ENCODE results near the gene LKAAEAR1.

Gene LKAAEAR1

DNA sequence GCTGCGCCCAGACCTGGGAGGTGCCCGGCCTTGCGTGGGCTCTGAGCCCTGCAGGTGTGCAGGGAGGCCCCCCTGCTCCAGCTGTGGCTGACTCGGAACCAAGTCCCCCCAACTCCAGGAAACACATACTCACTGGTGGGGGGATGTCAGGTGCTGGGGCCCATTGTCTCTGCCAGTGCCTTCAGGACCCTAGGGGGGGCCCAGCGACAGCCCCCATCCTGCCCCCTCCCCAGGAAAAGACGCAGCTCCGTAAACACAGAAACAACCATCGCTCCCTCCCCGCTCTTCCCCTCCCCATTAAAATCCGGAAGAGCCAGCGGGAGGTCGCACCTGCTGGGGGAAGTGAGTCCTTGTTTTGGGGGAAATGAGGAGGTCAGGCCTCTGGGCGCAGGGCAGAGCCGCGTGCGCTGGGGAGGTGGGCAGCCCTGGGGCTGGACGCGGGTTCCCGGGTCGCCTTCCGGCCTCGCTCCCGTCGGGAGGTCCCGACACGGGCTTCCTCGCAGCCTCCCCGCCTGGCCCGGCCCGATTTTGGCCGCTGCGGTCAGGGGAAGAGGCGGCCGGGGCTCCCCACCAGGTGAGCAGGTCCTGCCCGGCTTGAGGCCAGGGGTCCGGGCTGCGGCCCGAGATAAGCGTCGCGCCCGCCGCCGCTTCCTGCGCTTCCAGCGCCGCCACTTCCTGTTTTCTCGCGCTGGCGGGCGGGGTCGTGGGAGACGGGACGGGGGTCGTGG is 42.0 kb downstream of the LKAAEAR1 start:
- no peak for DNase-seq (ENCODE audit: low spot score)
- POLR2A ChIA-PET (ENCODE audit: low non-redundant PET) = interaction anchor here (0.7 kb wide), 1 partner anchor 18 kb away, joined by 5 read pairs; no protein-coding TSS in a partner anchor
- peak overlapping the region; percentile 58 for H3K27ac ChIP-seq
- TF ChIP-seq, protein P1, sequence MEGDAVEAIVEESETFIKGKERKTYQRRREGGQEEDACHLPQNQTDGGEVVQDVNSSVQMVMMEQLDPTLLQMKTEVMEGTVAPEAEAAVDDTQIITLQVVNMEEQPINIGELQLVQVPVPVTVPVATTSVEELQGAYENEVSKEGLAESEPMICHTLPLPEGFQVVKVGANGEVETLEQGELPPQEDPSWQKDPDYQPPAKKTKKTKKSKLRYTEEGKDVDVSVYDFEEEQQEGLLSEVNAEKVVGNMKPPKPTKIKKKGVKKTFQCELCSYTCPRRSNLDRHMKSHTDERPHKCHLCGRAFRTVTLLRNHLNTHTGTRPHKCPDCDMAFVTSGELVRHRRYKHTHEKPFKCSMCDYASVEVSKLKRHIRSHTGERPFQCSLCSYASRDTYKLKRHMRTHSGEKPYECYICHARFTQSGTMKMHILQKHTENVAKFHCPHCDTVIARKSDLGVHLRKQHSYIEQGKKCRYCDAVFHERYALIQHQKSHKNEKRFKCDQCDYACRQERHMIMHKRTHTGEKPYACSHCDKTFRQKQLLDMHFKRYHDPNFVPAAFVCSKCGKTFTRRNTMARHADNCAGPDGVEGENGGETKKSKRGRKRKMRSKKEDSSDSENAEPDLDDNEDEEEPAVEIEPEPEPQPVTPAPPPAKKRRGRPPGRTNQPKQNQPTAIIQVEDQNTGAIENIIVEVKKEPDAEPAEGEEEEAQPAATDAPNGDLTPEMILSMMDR (conservative IDR thresholded peaks at IDR 0.05; ENCODE audit: low read depth) = no peak
- CTCF ChIA-PET = interaction anchor here (0.6 kb wide), 1 partner anchor 112 kb away, joined by 3 read pairs; no protein-coding TSS in a partner anchor

DNA sequence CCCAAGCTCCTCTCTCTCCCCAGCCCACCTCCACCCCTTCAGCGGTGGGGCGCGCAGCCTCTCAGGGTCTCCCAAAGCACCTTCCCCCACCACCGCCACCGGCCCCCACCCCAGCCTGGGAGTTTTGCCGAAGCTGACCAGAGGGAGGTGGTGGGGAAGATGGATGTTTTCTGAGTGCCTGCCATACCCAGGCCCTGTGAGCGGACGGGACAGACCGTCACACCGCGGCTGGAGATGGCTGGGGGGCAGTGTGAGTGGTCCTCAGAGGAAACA is 42.5 kb downstream of the LKAAEAR1 start:
- TF ChIP-seq, protein P1 (conservative IDR thresholded peaks at IDR 0.05; ENCODE audit: low read depth) = no peak
- POLR2A ChIA-PET (ENCODE audit: low non-redundant PET) = interaction anchor here (0.7 kb wide), 1 partner anchor 19 kb away, joined by 5 read pairs; no protein-coding TSS in a partner anchor
- peak overlapping the region; percentile 58 for H3K27ac ChIP-seq
- CTCF ChIA-PET = no interaction called here
- no peak for DNase-seq (ENCODE audit: low spot score)

GRCh38 chr20:64041040-64041780 is 43.0 kb downstream of the LKAAEAR1 start:
- POLR2A ChIA-PET (ENCODE audit: low non-redundant PET) = interaction anchor here (0.7 kb wide), 1 partner anchor 19 kb away, joined by 5 read pairs; no protein-coding TSS in a partner anchor
- peak overlapping the region; percentile 58 for H3K27ac ChIP-seq
- TF ChIP-seq, protein P1 (conservative IDR thresholded peaks at IDR 0.05; ENCODE audit: low read depth) = no peak
- CTCF ChIA-PET = interaction anchor here (0.7 to 6.4 kb wide), 4 partner anchors 12 to 80 kb away, joined by 4 to 98 read pairs (median 74); partner anchors contain the start of gene TCEA2
- DNase-seq (ENCODE audit: low spot score) = no peak

GRCh38 chr20:64040231-64041039 is 43.8 kb downstream of the LKAAEAR1 start:
- ChIA-PET POLR2A (ENCODE audit: low non-redundant PET) (no interaction called here), CTCF (interaction anchor here (0.5 to 6.4 kb wide), 11 partner anchors 12 to 359 kb away, joined by 3 to 98 read pairs (median 13); partner anchors contain the start of gene TCEA2)
- H3K27ac ChIP-seq = peak overlapping the region; percentile 58
- DNase-seq (ENCODE audit: low spot score) = no peak
- TF ChIP-seq, protein P1 (conservative IDR thresholded peaks at IDR 0.05; ENCODE audit: low read depth) = no peak

GRCh38 chr20:64039293-64040160 is 44.7 kb downstream of the LKAAEAR1 start:
- DNase-seq (ENCODE audit: low spot score) = no peak
- peak overlapping the region; percentile 58 for H3K27ac ChIP-seq
- TF ChIP-seq, protein P1 (conservative IDR thresholded peaks at IDR 0.05; ENCODE audit: low read depth) = no peak
- ChIA-PET CTCF (interaction anchor here (0.5 to 6.4 kb wide), 37 partner anchors 8 to 709 kb away, joined by 3 to 98 read pairs (median 5); partner anchors contain the start of genes OPRL1, PPDPF, RGS19 and SOX18), POLR2A (ENCODE audit: low non-redundant PET) (interaction anchor here (0.6 to 1.6 kb wide), 3 partner anchors 12 to 32 kb away, joined by 3 to 5 read pairs (median 3); partner anchors contain the start of gene TCEA2)

Data from RWPE1 (cell line).